HG03432 (cell line): ENCODE results near the gene TIGD4.
"Not testable (repeated sequence)": the region's sequence is repeated elsewhere in the genome, so short reads cannot be mapped to it uniquely, and the experiment has no call there.

Experiments
- ATAC-seq: cut with Tn5 transposase; IDR thresholded peaks from one replicate; pipeline ENCODE4 v1.9.1; 2021; ENCODE audit warnings: mild to moderate bottlenecking, moderate library complexity; ENCODE audit not compliant: unreplicated experiment

The TIGD4 gene

GRCh38 chr4:152784490-152785350 is 5.2 kb upstream of the TIGD4 start:
- no peak for ATAC-seq

- peak; percentile 30 for ATAC-seq
These were observed 793 bp upstream of the TIGD4 start for GRCh38 chr4:152780267-152780778.

GRCh38 chr4:152778656-152779512 is 646 bp downstream of the TIGD4 start:
- ATAC-seq = peak; percentile 23

- ATAC-seq = no peak
These were observed 2.0 kb downstream of the TIGD4 start for GRCh38 chr4:152777488-152777887.

GRCh38 chr4:152776352-152776751 is 3.2 kb downstream of the TIGD4 start:
- no peak for ATAC-seq

GRCh38 chr4:152773953-152774352 is 5.6 kb downstream of the TIGD4 start:
- ATAC-seq = no peak

GRCh38 chr4:152773339-152773738 is 6.2 kb downstream of the TIGD4 start:
- no peak for ATAC-seq

- ATAC-seq = peak; percentile 96
These were observed 7.6 kb downstream of the TIGD4 start for GRCh38 chr4:152771741-152772533.

- not testable (repeated sequence) for ATAC-seq
These were observed 14.3 kb downstream of the TIGD4 start for GRCh38 chr4:152765069-152765737.

GRCh38 chr4:152763796-152764195 is 15.7 kb downstream of the TIGD4 start:
- no peak for ATAC-seq

GRCh38 chr4:152748619-152749018 is 30.9 kb downstream of the TIGD4 start:
- no peak for ATAC-seq

- ATAC-seq = no peak
These were observed 32.1 kb downstream of the TIGD4 start for GRCh38 chr4:152747444-152747843.

GRCh38 chr4:152738827-152739226 is 40.7 kb downstream of the TIGD4 start:
- no peak for ATAC-seq

- ATAC-seq = no peak
These were observed 43.6 kb downstream of the TIGD4 start for GRCh38 chr4:152735906-152736305.

- ATAC-seq = no peak
These were observed 44.1 kb downstream of the TIGD4 start for GRCh38 chr4:152735396-152735859.

GRCh38 chr4:152734699-152735050 is 44.9 kb downstream of the TIGD4 start:
- ATAC-seq = no peak

- no peak for ATAC-seq
These were observed 45.4 kb downstream of the TIGD4 start for GRCh38 chr4:152734015-152734698.

- no peak for ATAC-seq
These were observed 47.5 kb downstream of the TIGD4 start for GRCh38 chr4:152731997-152732396.

- ATAC-seq = no peak
These were observed 50.1 kb downstream of the TIGD4 start for GRCh38 chr4:152729466-152729865.

GRCh38 chr4:152728343-152728742 is 51.2 kb downstream of the TIGD4 start:
- no peak for ATAC-seq
